NCI-H1436 (cell line): ENCODE measurements around the gene DNAJC6.

Experiments used
- DNase-seq: peaks from one replicate; lab custom pipeline; 2025; lab: John Stamatoyannopoulos, UW

Gene DNAJC6

GRCh38 chr1:65407877-65408276, 98.5 kb downstream of the DNAJC6 start:
- DNase-seq = no peak

- no peak for DNase-seq
Measured at GRCh38 chr1:65409314-65409713, 100.0 kb downstream of the DNAJC6 start.

- no peak for DNase-seq
Measured at GRCh38 chr1:65409816-65410326, 100.5 kb downstream of the DNAJC6 start.

GRCh38 chr1:65412256-65412983, 103.1 kb downstream of the DNAJC6 start:
- DNase-seq = no peak

- DNase-seq = no peak
Measured at GRCh38 chr1:65412984-65413375, 103.6 kb downstream of the DNAJC6 start.

GRCh38 chr1:65414538-65414937, 105.2 kb downstream of the DNAJC6 start:
- no peak for DNase-seq

GRCh38 chr1:65416767-65417166, 107.4 kb downstream of the DNAJC6 start:
- no peak for DNase-seq

GRCh38 chr1:65417729-65418128, 108.4 kb downstream of the DNAJC6 start:
- DNase-seq = no peak

GRCh38 chr1:65418522-65419185, 109.3 kb downstream of the DNAJC6 start:
- DNase-seq = no peak

- DNase-seq = peak; percentile 97
Measured at GRCh38 chr1:65419681-65420589, 110.6 kb downstream of the DNAJC6 start.

GRCh38 chr1:65420590-65421350, 111.4 kb downstream of the DNAJC6 start, which contains the start of the genes LEPR and LEPROT:
Gene LEPR, plus strand, starts transcription at chr1:65420668. Its CDS starts 144,898 bp downstream, at chr1:65565566.
Gene LEPROT, plus strand, starts transcription at chr1:65420668. Its CDS starts 57 bp downstream, at chr1:65420725.
- DNase-seq = no peak

GRCh38 chr1:65421351-65422025, 112.1 kb downstream of the DNAJC6 start:
- no peak for DNase-seq

- DNase-seq = no peak
Measured at GRCh38 chr1:65422241-65423203, 113.2 kb downstream of the DNAJC6 start.

GRCh38 chr1:65423884-65424572, 114.7 kb downstream of the DNAJC6 start:
- DNase-seq = no peak

GRCh38 chr1:65424573-65424889, 115.2 kb downstream of the DNAJC6 start:
- no peak for DNase-seq

- no peak for DNase-seq
Measured at GRCh38 chr1:65425006-65425405, 115.7 kb downstream of the DNAJC6 start.

GRCh38 chr1:65425697-65426096, 116.4 kb downstream of the DNAJC6 start:
- DNase-seq = no peak

- no peak for DNase-seq
Measured at GRCh38 chr1:65429078-65429477, 119.7 kb downstream of the DNAJC6 start.

GRCh38 chr1:65429806-65430205, 120.5 kb downstream of the DNAJC6 start:
- no peak for DNase-seq
